Testis (tissue), 3 donors: ENCODE results near the gene SH3RF3. TPM values are rescaled to one million over a fixed set of nuclear protein-coding genes. Genes with fewer than 3 reads are reported as not detected.
A peak's percentile ranks its signal among the peaks of the same experiment; 100 is the strongest.

Source experiments
- DNase-seq: peaks from one replicate; pipeline ENCODE4 v3.0.0-alpha.2; 2019
- H3K27ac ChIP-seq, 2 donors: fragments of 200-600 bp; sonication (generic); one replicate each; pipeline ENCODE4 v1.5.1; 2019
- H3K27me3 ChIP-seq: fragments of 200-600 bp; sonication (generic); one replicate; pipeline ENCODE4 v1.5.1; 2019
- H3K36me3 ChIP-seq: fragments of 200-600 bp; sonication (generic); one replicate; pipeline ENCODE4 v1.5.1; 2017; ENCODE audit warnings: low read depth; ENCODE audit errors: missing control alignments
- H3K4me1 ChIP-seq: fragments of 200-600 bp; sonication (generic); one replicate; pipeline ENCODE4 v1.5.1; 2019
- H3K4me3 ChIP-seq, 2 donors: fragments of 200-600 bp; sonication (generic); one replicate each; pipeline ENCODE4 v1.5.1; 2017 to 2019
- H3K9me3 ChIP-seq: fragments of 200-600 bp; sonication (generic); one replicate; pipeline ENCODE4 v1.5.1; 2017
- CTCF ChIP-seq, 3 experiments: fragments of 450-650 bp in 2 of 3; fragments of 200-600 bp in 1 of 3; sonication (generic) in 1 of 3; IDR thresholded peaks; one replicate each; pipeline ENCODE4 v1.5.1; 2016 to 2019; ENCODE audit warnings: antibody characterized with exemption in 3 of 3, mild to moderate bottlenecking in 2 of 3, moderate library complexity in 1 of 3
- POLR2A ChIP-seq: fragments of 450-650 bp; IDR thresholded peaks from one replicate; pipeline ENCODE4 v1.6.1; 2017; ENCODE audit warnings: antibody characterized with exemption, mild to moderate bottlenecking, moderate library complexity
- WGBS, 2 donors: methylation state at CpG; one replicate each; pipeline ENCODE4 v1.1.5; 2018; 5-methylcytosine and 5-hydroxymethylcytosine counted together
- intact Hi-C: fragments of 100-400 bp; cut with DNase I; formaldehyde crosslinking; loops from one replicate; pipeline ENCODE4 v1.15.1; 2023; ENCODE audit warnings: low total_unique reads
- polyA plus RNA-seq: library from polyadenylated mRNA; stranded (reverse); fragments of 350-450 nt; fragmentation: Illumina TruSeq; extraction: RNeasy Lipid Tissue Mini Kit (QIAGEN cat#74804); gene quantifications from one replicate; pipeline ENCODE4 v1.2.3, GENCODE V29; 2014; ENCODE audit warnings: low read depth, low replicate concordance; ENCODE audit not compliant: insufficient read depth
- total RNA-seq, 2 donors: library from RNA; depleted of rRNA; stranded (reverse); fragments of >200 nt; gene quantifications; one replicate each; pipeline ENCODE4 v1.2.3, GENCODE V29; 2016

SH3RF3 gene
- total and polyA plus RNA-seq, 3 donors from 2014 or later, result 9.3 to 20.1 (median 16.5) TPM

GRCh38 chr2:109434351-109434750 lies 305.3 kb downstream of the SH3RF3 start:
- Histone ChIP-seq H3K27me3 (no peaks in the 10 kb centered on the region), H3K9me3 (no peaks in the 10 kb centered on the region), H3K27ac (no peak overlapping the region), H3K4me1 (no peaks in the 10 kb centered on the region), H3K4me3 (no peak overlapping the region), H3K36me3 (no peaks in the 10 kb centered on the region)
- DNase-seq, result no peak
- TF ChIP-seq POLR2A (no peak), CTCF (IDR thresholded peaks at IDR 0.05) (no peak)
- WGBS, 2 donors, result 95 to 96% methylated on average over 8 to 9 of the region's 9 CpGs
- intact Hi-C loops, result no loop called here

- intact Hi-C loops, result no loop called here
- H3K27me3 ChIP-seq, result no peaks in the 10 kb centered on the region
- H3K27ac ChIP-seq, result peak overlapping the region in 1 of 2 donors; percentile 56
- DNase-seq, result no peak
- TF ChIP-seq CTCF (IDR thresholded peaks at IDR 0.05) (no peak), POLR2A (no peak)
- H3K9me3 ChIP-seq, result no peaks in the 10 kb centered on the region
- 91 to 95% methylated on average over 11 of the region's 11 CpGs for WGBS, 2 donors
- H3K4me1 ChIP-seq, result no peaks in the 10 kb centered on the region
- no peak overlapping the region for H3K4me3 ChIP-seq
- no peaks in the 10 kb centered on the region for H3K36me3 ChIP-seq
These were observed 306.2 kb downstream of the SH3RF3 start for GRCh38 chr2:109435066-109435690.

DNA sequence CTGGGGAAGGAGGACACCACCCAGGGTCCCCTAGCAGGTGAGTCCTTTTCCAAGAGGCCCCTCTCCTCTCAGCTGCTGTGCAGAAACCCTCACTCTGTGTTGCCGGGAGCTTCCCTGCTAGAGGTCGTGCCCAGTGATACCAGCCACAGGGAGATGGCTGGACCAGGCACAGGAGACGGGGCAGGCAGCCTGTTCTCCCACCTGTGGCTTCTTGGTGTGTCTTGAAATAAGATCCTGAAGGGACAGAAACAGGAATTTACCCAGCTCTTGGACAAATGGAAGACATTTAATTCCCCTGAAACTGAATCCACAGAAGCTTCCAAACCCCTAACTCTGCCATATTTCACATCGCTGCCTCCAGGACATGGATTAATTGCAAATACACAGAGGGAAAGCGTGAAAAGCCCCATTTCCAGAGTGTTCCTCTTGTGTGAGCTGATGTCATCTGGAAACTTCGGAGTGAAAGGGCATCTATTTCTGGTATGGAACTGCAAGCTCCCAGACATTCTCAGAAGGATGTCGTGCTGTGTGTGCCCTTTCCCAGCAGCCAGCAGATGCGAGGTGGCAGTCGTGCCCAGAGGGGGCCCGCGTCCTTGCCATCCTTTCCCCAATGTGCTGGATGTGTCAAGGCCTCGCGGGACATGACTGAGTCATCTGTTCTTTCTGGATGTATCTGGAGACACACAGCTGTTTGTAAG lies 307.0 kb downstream of the SH3RF3 start:
- TF ChIP-seq POLR2A, result no peak
- TF ChIP-seq CTCF (IDR thresholded peaks at IDR 0.05), result no peak
- peak overlapping the region in 1 of 2 donors; percentile 56 for H3K27ac ChIP-seq
- intact Hi-C loops, result no loop called here
- WGBS, 2 donors, result 70 to 73% methylated on average over 13 of the region's 13 CpGs
- no peaks in the 10 kb centered on the region for H3K36me3 ChIP-seq
- H3K4me3 ChIP-seq, result no peak overlapping the region
- DNase-seq, result no peak
- H3K27me3 ChIP-seq, result no peaks in the 10 kb centered on the region
- no peaks in the 10 kb centered on the region for H3K4me1 ChIP-seq
- no peaks in the 10 kb centered on the region for H3K9me3 ChIP-seq

DNA sequence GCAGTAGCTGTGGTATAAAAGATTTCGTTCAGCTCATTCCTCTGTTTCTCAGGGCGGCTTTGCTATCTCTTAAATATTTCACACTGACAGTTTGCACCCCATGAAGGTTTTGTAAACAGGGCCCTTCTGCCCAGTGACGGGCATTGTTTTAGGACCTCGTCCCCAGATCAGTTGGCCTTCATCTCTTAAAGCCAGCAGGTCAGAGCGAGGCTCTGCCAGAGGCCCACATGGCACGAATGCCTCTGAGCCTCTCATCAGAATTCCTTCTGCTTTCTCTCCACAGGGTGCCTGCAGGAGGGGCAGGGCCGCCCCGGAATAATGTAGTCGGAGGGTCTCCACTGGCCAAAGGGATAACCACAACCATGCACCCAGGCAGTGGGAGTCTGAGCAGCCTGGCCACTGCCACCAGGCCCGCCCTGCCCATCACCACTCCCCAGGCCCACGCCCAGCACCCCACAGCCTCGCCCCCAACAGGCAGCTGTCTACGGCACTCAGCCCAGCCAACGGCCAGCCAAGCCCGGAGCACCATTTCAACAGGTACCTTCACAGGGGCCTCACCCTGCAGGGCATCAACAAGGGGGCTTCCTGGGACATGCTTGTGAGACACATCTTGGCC lies 307.7 kb downstream of the SH3RF3 start:
- Histone ChIP-seq H3K36me3 (no peaks in the 10 kb centered on the region), H3K27me3 (no peaks in the 10 kb centered on the region), H3K27ac (peak overlapping the region in 1 of 2 donors; percentile 56), H3K9me3 (no peaks in the 10 kb centered on the region), H3K4me3 (no peak overlapping the region), H3K4me1 (no peaks in the 10 kb centered on the region)
- DNase-seq, result no peak
- intact Hi-C loops, result no loop called here
- 83 to 84% methylated on average over 10 to 15 of the region's 15 CpGs for WGBS, 2 donors
- TF ChIP-seq CTCF (IDR thresholded peaks at IDR 0.05), result no peak
- no peak for TF ChIP-seq POLR2A
